SIG-M5 treated with dmso at 0.1 percent for 504 hours (cell line): Measurements from ENCODE around the gene XXYLT1.

Source experiments
- DNase-seq: peaks from one replicate; lab custom pipeline; 2025; ENCODE audit not compliant: unreplicated experiment; lab: John Stamatoyannopoulos, UW

Gene XXYLT1

GRCh38 chr3:195172896-195173295 lies 98.1 kb downstream of the XXYLT1 start:
- DNase-seq, result no peak

- no peak for DNase-seq
Measured at GRCh38 chr3:195172039-195172684, 98.8 kb downstream of the XXYLT1 start.

- DNase-seq, result no peak
Measured at GRCh38 chr3:195171093-195171873, 99.7 kb downstream of the XXYLT1 start.

- DNase-seq, result no peak
Measured at GRCh38 chr3:195170496-195170895, 100.5 kb downstream of the XXYLT1 start.

GRCh38 chr3:195169011-195169649 lies 101.8 kb downstream of the XXYLT1 start:
- DNase-seq, result no peak

- DNase-seq, result no peak
Measured at GRCh38 chr3:195168009-195168762, 102.8 kb downstream of the XXYLT1 start.

- no peak for DNase-seq
Measured at GRCh38 chr3:195165790-195166189, 105.2 kb downstream of the XXYLT1 start.

- no peak for DNase-seq
Measured at GRCh38 chr3:195165265-195165609, 105.7 kb downstream of the XXYLT1 start.

GRCh38 chr3:195164573-195165264 lies 106.2 kb downstream of the XXYLT1 start:
- peak; percentile 21 for DNase-seq

- DNase-seq, result peak; percentile 33
Measured at GRCh38 chr3:195163719-195164572, 107.0 kb downstream of the XXYLT1 start.

GRCh38 chr3:195162816-195163215 lies 108.1 kb downstream of the XXYLT1 start:
- no peak for DNase-seq

- DNase-seq, result no peak
Measured at GRCh38 chr3:195162033-195162669, 108.8 kb downstream of the XXYLT1 start.

- DNase-seq, result no peak
Measured at GRCh38 chr3:195160908-195161434, 110.0 kb downstream of the XXYLT1 start.

- no peak for DNase-seq
Measured at GRCh38 chr3:195160257-195160898, 110.6 kb downstream of the XXYLT1 start.

- no peak for DNase-seq
Measured at GRCh38 chr3:195159814-195160165, 111.2 kb downstream of the XXYLT1 start.

- DNase-seq, result no peak
Measured at GRCh38 chr3:195159117-195159813, 111.7 kb downstream of the XXYLT1 start.

- DNase-seq, result no peak
Measured at GRCh38 chr3:195156286-195156890, 114.6 kb downstream of the XXYLT1 start.
